Middle frontal gyrus (tissue), 1 donor: ENCODE measurements around the gene SDC3.
"Not testable (repeated sequence)": the region's sequence is repeated elsewhere in the genome, so short reads cannot be mapped to it uniquely, and the experiment has no call there.

Experiments
- DNase-seq: peaks from one replicate; pipeline ENCODE4 v3.0.0-alpha.2; 2015; ENCODE audit warnings: low spot score; ENCODE audit errors: extremely low spot score

The SDC3 gene

GRCh38 chr1:30877205-30877912 is 31.2 kb downstream of the SDC3 start:
- DNase-seq, result no peak

- DNase-seq, result no peak
Observed at GRCh38 chr1:30876451-30877204, 31.9 kb downstream of the SDC3 start.

GRCh38 chr1:30875916-30876315 is 32.6 kb downstream of the SDC3 start:
- no peak for DNase-seq

GRCh38 chr1:30875197-30875596 is 33.4 kb downstream of the SDC3 start:
- DNase-seq, result no peak

GRCh38 chr1:30874176-30874575 is 34.4 kb downstream of the SDC3 start:
- no peak for DNase-seq

- DNase-seq, result no peak
Observed at GRCh38 chr1:30872948-30873263, 35.7 kb downstream of the SDC3 start.

- DNase-seq, result no peak
Observed at GRCh38 chr1:30872033-30872947, 36.3 kb downstream of the SDC3 start.

GRCh38 chr1:30871276-30871871 is 37.2 kb downstream of the SDC3 start:
- DNase-seq, result no peak

GRCh38 chr1:30870656-30871055 is 37.9 kb downstream of the SDC3 start:
- DNase-seq, result no peak

GRCh38 chr1:30870035-30870434 is 38.5 kb downstream of the SDC3 start:
- no peak for DNase-seq

GRCh38 chr1:30868833-30869435 is 39.6 kb downstream of the SDC3 start:
- no peak for DNase-seq

- DNase-seq, result not testable (repeated sequence)
Observed at GRCh38 chr1:30868057-30868456, 40.5 kb downstream of the SDC3 start.

- DNase-seq, result no peak
Observed at GRCh38 chr1:30867537-30867936, 41.0 kb downstream of the SDC3 start.

- no peak for DNase-seq
Observed at GRCh38 chr1:30866594-30866993, 42.0 kb downstream of the SDC3 start.

GRCh38 chr1:30864681-30865080 is 43.9 kb downstream of the SDC3 start:
- DNase-seq, result no peak

- DNase-seq, result no peak
Observed at GRCh38 chr1:30863858-30864604, 44.5 kb downstream of the SDC3 start.

- no peak for DNase-seq
Observed at GRCh38 chr1:30860320-30860652, 48.3 kb downstream of the SDC3 start.

GRCh38 chr1:30857964-30858363 is 50.6 kb downstream of the SDC3 start:
- DNase-seq, result no peak

GRCh38 chr1:30857062-30857461 is 51.5 kb downstream of the SDC3 start:
- DNase-seq, result no peak

GRCh38 chr1:30856260-30856790 is 52.2 kb downstream of the SDC3 start:
- DNase-seq, result no peak
